CD4-positive, alpha-beta T cell treated with Interleukin-4 for 1 hour (primary cell): ENCODE data around the gene MRPL58.
"Not testable (repeated sequence)": the region's sequence is repeated elsewhere in the genome, so short reads cannot be mapped to it uniquely, and the experiment has no call there.

Source experiments
- DNase-seq, 2 donors: peaks; one replicate each; pipeline ENCODE4 v3.0.0-alpha.2; 2020 to 2022

The MRPL58 gene

GRCh38 chr17:74987909-74988711 lies 24.4 kb upstream of the MRPL58 start:
- no peak for DNase-seq

GRCh38 chr17:74990581-74991105 lies 21.8 kb upstream of the MRPL58 start:
- no peak for DNase-seq

DNA sequence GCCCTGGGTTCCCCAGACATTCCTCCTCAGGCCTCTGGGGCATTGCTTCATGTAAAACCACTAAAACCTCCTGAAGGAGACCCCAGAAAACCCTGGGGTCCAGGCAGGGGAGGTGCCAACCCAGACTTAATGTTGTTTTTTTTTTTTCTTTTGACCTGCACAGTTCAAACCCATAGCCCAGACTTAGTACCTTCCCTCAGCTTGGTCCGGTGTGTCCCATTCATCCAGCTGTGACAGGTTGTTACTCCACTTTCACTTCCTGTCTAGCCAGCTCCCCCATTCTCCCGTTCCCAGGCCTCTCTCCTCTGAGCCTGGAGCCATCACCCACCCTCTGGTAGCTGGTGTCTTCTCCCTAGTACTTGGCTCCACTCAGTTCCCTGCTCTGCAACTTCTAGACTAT lies 20.2 kb upstream of the MRPL58 start:
- DNase-seq: no peak

- no peak for DNase-seq
These were observed 18.0 kb upstream of the MRPL58 start for GRCh38 chr17:74994440-74994839.

DNA sequence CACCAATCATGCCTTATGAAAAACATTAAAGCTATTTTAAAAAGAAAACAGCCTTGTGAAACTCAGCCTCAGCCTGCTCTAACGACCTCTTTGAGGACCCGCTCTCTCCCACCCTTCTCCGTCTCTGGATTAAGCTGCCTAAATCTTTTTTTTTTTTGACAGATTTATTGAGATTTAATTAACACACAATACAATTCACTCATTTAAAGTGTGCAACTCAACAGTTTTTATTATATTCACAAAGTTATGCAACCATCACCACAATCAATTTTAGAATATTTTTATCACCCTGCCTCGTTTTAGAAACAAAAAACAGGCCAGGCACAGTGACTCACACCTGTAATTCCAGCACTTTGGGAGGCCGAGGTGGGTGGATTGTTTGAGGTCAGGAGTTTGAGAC lies 16.6 kb upstream of the MRPL58 start:
- DNase-seq: no peak

DNA sequence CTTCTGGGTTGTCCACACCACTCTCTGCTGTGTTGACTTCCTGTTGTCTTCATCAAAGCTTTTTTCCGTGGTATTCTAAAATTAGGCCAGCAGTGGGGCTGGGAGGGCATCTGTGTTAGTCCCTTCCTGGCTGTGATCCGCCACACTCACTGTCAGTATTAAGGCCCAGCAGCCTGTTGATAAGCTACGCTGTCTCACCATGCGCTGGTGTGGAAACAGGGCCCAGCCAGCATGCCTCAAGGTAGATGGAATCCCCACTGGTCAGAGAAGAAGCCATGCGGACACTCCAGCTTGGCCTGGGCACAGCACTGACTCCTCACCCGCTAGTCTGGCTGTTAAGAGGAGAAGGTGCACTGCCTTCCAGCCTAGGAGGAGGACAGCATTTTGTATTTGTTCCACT lies 13.7 kb upstream of the MRPL58 start:
- no peak for DNase-seq

- no peak for DNase-seq
These were observed 12.9 kb upstream of the MRPL58 start for GRCh38 chr17:74999523-74999922.

- DNase-seq: no peak
These were observed 10.3 kb upstream of the MRPL58 start for GRCh38 chr17:75001915-75002843.

- no peak for DNase-seq
These were observed 9.2 kb upstream of the MRPL58 start for GRCh38 chr17:75003070-75003956.

GRCh38 chr17:75003957-75004355 lies 8.5 kb upstream of the MRPL58 start:
- no peak for DNase-seq

DNA sequence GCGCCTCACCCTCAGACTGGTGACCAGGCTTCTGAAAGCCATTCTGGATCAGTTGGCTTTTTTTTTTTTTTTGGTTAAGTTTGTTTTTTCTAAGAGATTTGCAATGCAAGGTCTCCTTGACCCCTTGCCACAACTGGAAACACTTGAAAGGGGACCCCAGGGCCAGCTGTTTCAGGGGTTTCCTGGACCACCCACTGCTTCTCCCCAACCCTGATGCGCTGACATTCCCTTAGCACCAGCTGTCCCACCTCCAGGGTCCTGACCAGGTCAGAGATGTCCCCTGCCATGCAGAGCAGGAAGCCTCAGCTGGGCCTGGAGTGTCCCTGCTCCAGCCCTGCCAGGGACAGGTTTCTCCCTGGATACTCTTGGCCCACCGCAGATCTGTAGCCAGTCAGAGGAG lies 8.1 kb upstream of the MRPL58 start:
- DNase-seq: no peak

GRCh38 chr17:75005291-75005690 lies 7.2 kb upstream of the MRPL58 start:
- no peak for DNase-seq

DNA sequence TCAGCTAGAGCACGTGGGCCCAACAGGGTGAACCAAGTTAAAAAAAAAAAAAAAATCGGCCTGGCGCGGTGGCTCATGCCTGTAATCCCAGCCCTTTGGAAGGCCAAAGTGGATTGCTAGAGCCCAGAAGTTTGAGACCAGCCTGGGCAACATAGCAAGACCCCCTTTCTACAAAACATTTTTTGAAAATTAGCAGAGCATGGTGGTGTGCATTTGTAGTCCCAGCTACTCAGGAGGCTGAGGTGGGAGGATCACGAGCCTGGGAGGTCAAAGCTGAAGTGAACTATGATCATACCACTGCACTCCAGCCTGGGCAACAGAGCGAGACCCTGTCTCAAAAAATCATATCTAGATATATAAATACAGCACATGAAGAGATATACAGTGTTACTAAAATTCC lies 6.4 kb upstream of the MRPL58 start:
- not testable (repeated sequence) for DNase-seq

GRCh38 chr17:75006653-75007052 lies 5.8 kb upstream of the MRPL58 start:
- DNase-seq: no peak

- no peak for DNase-seq
These were observed 4.1 kb upstream of the MRPL58 start for GRCh38 chr17:75008373-75008772.

GRCh38 chr17:75009139-75009724 lies 3.2 kb upstream of the MRPL58 start:
- no peak for DNase-seq

GRCh38 chr17:75010683-75011400 lies 1.6 kb upstream of the MRPL58 start:
- no peak for DNase-seq

- DNase-seq: no peak
These were observed 922 bp upstream of the MRPL58 start for GRCh38 chr17:75011401-75012095.

GRCh38 chr17:75012096-75012345 lies 449 bp upstream of the MRPL58 start:
- no peak for DNase-seq

GRCh38 chr17:75013092-75013559 lies 656 bp downstream of the MRPL58 start:
- no peak for DNase-seq

- no peak for DNase-seq
These were observed 6.7 kb downstream of the MRPL58 start for GRCh38 chr17:75019146-75019545.
